ENCODE data around the gene CKB. TPM values are rescaled to one million over a fixed set of nuclear protein-coding genes. Genes with fewer than 3 reads are reported as not detected.

The CKB gene
- total RNA-seq, 2 experiments from 2014 or later, result 5.9 to 6.1 TPM

DNA sequence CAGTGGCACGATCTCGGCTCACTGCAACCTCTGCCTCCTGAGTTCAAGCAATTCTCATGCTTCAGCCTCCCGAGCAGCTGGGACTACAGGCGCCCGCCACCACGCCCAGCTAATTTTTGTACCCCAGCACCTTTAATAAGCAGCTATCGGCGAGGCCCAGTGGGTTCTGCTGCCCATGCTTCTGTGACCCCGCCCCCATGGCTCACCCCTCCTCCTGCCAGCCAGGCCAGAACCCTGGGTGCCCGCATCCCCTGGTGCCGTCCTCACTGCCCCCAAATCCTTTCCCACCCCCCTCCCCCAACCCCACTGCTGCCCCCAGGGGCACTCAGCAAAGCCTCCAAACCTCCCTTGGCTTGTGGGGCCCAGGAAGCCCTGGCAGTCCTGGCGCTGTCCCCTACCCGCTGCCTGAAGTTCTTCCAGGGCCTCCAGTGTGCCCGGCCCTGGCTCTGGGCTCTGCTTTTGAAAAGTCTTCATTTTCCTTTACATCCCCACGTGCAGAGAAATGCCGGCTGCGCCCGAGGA is 25.4 kb upstream of the CKB start:
- POLR2A ChIA-PET, result no interaction called here
- no peak overlapping the region for H3K4me3 Mint-ChIP-seq

DNA sequence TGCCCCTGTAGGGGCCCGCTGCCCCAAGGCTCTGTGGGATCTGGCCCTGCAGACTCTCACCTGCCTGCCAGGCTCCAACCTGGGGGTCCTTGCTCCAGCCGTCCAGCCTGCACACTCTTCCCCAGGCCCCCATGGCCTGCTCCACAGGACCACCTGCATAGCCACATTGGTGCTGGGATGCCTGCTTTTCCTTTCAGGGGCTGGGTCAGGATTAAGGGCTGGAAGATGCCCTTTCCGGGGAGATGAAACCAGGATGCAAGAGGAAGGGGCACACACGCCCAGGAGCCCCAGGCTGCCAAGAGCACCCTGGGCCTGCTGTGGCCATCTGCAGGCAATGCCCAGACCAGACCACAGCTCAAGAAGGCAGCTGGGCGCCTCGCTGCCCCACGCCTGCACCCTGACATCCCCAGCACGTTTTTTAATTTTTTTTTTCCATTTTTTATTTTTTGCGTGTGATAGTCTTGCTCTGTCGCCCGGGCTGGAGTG is 24.9 kb upstream of the CKB start:
- no peaks in the 10 kb centered on the region for H3K36me3 Mint-ChIP-seq
- POLR2A ChIA-PET, result no interaction called here
- H3K9me3 Mint-ChIP-seq, result no peaks in the 10 kb centered on the region
- H3K4me3 Mint-ChIP-seq, result no peak overlapping the region
- CTCF ChIA-PET, result interaction anchor here (0.7 to 6.5 kb wide), 9 partner anchors 10 to 58 kb away, joined by 3 to 63 read pairs (median 4); partner anchors contain the start of gene BAG5
- H3K27ac Mint-ChIP-seq, result no peak overlapping the region
- intact Hi-C loops (cut with micrococcal nuclease), result loop anchor here (2.0 kb wide), 1 partner anchor 29 kb away; no protein-coding TSS in a partner anchor
- no peak for DNase-seq
- H3K4me1 Mint-ChIP-seq (ENCODE audit: low read depth), result no peaks in the 10 kb centered on the region
- H3K27me3 Mint-ChIP-seq, result no peaks in the 10 kb centered on the region

More for the DNA sequence above, 25.4 kb upstream of the CKB start:
- Mint-ChIP-seq H3K27me3 (no peaks in the 10 kb centered on the region), H3K9me3 (no peaks in the 10 kb centered on the region), H3K4me1 (ENCODE audit: low read depth) (no peaks in the 10 kb centered on the region), H3K36me3 (no peaks in the 10 kb centered on the region), H3K27ac (no peak overlapping the region)
- intact Hi-C loops (cut with micrococcal nuclease), result loop anchor here (2.0 kb wide), 1 partner anchor 29 kb away; no protein-coding TSS in a partner anchor
- DNase-seq, result no peak
- CTCF ChIA-PET, result interaction anchor here (0.9 to 6.5 kb wide), 4 partner anchors 11 to 59 kb away, joined by 3 to 63 read pairs (median 4); partner anchors contain the start of gene BAG5

DNA sequence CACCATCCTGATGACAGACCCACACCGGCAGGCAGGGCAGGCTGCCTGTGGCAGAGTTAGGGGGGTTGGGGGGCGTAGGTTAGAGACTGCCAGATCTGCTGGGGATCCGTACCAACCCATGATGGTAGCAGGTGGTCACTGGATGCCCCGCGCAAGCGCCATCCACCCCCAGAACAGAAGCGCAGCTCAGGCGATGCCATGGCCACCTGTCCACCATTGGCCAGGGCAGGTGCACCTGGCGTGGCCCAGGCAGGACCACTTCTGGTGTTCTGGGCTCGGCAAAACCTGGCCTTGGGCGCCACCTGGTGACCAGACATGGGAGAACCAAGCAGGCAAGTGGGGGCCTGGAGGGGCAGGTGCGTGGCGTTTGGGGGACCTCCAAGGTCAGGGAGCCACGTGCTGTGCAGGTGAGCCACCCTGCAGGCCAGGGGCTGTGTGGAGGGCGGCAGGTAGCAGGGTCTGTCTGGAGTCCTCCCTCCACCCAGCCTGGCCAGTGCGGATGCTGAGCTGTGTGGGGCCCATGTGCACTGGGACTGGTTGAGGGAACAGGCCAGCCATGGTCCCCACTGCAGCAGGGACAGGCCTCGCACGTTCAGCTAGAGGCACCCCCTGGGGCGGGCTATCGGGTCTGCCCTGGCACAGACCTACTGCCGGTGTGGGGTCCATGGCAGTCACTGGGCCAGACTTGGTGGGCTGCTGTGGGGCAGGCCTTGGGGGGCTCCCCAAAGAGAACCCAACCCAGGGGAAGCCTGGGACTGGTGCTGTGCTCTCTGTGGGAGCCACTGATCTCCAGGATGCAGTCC is 24.2 kb upstream of the CKB start:
- H3K4me1 Mint-ChIP-seq (ENCODE audit: low read depth), result no peaks in the 10 kb centered on the region
- H3K27me3 Mint-ChIP-seq, result no peaks in the 10 kb centered on the region
- H3K9me3 Mint-ChIP-seq, result no peaks in the 10 kb centered on the region
- intact Hi-C loops (cut with micrococcal nuclease), result loop anchor here (1.0 to 2.0 kb wide), 2 partner anchors 28 to 47 kb away; no protein-coding TSS in a partner anchor
- no peak overlapping the region for H3K4me3 Mint-ChIP-seq
- no peaks in the 10 kb centered on the region for H3K36me3 Mint-ChIP-seq
- POLR2A ChIA-PET, result no interaction called here
- no peak overlapping the region for H3K27ac Mint-ChIP-seq
- DNase-seq, result peak; percentile 76
- CTCF ChIA-PET, result interaction anchor here (0.7 to 6.5 kb wide), 11 partner anchors 10 to 58 kb away, joined by 3 to 63 read pairs (median 4); partner anchors contain the start of gene BAG5

DNA sequence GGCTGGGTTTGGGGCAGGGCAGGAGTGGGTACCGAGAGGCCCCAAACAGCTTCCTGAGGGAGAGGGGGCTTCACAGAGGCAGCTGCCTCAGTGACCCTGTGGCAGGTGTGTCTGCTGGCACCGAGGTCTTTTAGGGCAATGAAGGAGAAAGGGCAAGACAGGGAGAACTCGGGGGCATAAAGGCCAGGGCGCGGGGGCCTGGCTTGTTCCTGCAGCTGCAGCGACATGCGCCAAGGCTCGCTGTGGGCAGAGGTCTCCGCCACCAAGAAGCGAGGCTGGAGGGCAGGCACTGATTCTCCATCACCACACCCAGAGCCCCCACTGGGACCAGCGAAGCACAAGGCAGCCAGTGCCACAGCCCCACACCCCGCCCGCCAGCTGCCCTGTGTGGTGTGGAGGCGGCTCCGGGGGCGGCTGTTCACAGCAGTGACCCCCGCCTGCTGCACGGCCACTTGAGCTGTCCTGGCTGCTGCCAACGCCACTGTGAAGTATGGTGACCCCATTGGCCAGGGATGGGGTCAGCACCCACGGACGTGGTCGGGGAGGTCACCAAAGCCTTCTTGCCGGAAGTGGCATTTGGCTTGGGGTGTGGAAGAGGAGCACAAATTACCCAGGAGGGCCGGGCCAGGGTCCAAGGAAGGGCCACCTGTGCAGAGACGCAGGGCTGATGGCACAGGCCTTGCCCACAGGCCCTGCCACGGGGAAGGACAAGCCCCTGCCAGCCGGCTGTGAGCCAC is 23.5 kb upstream of the CKB start:
- no peak overlapping the region for H3K27ac Mint-ChIP-seq
- ChIA-PET POLR2A (no interaction called here), CTCF (interaction anchor here (1.0 to 6.5 kb wide), 7 partner anchors 9 to 46 kb away, joined by 3 to 63 read pairs (median 5); no protein-coding TSS in a partner anchor)
- DNase-seq, result no peak
- intact Hi-C loops (cut with micrococcal nuclease), result loop anchor here (1.0 to 2.0 kb wide), 2 partner anchors 27 to 46 kb away; no protein-coding TSS in a partner anchor
- no peaks in the 10 kb centered on the region for H3K9me3 Mint-ChIP-seq
- H3K4me1 Mint-ChIP-seq (ENCODE audit: low read depth), result no peaks in the 10 kb centered on the region
- no peaks in the 10 kb centered on the region for H3K36me3 Mint-ChIP-seq
- H3K4me3 Mint-ChIP-seq, result no peak overlapping the region
- H3K27me3 Mint-ChIP-seq, result no peaks in the 10 kb centered on the region

DNA sequence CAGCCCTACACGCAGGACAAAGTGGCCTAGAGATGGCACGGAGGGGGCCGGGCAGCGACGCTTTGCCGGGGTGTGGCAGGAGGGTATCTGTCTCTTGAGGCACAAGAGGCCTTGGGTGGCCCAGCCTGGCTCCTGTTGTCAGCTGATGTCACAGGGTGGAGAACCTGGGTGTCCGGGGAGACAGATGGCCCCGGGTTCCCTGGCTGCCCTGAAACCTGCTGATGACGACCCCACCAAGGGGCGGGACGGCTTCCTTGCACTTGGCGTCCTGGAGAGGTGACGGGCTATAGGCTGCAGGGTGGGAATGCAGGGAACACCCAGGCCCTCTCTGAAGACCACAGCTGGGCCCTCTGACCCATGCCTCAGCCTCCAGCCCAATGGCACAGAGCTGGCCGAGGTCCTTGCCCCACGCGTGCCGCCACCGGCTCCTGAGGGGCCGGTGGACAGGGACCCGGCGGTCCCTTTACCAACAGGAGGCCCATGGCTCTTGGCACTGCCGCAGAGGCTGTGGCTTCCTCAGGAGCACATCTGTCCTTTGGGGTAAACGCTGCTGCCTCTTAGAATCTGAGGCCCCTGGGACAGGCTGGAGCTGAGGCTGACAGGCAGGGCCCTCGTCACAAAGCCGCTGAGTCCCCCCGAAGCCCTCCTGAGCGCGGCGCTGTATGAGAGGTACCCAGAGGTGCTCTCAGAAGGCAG is 22.7 kb upstream of the CKB start:
- ChIA-PET POLR2A (no interaction called here), CTCF (interaction anchor here (1.0 to 6.5 kb wide), 6 partner anchors 9 to 46 kb away, joined by 3 to 63 read pairs (median 6); no protein-coding TSS in a partner anchor)
- Mint-ChIP-seq H3K27ac (no peak overlapping the region), H3K27me3 (no peaks in the 10 kb centered on the region), H3K9me3 (no peaks in the 10 kb centered on the region), H3K4me3 (no peak overlapping the region), H3K4me1 (ENCODE audit: low read depth) (no peaks in the 10 kb centered on the region), H3K36me3 (no peaks in the 10 kb centered on the region)
- intact Hi-C loops (cut with micrococcal nuclease), result no loop called here
- DNase-seq, result no peak

DNA sequence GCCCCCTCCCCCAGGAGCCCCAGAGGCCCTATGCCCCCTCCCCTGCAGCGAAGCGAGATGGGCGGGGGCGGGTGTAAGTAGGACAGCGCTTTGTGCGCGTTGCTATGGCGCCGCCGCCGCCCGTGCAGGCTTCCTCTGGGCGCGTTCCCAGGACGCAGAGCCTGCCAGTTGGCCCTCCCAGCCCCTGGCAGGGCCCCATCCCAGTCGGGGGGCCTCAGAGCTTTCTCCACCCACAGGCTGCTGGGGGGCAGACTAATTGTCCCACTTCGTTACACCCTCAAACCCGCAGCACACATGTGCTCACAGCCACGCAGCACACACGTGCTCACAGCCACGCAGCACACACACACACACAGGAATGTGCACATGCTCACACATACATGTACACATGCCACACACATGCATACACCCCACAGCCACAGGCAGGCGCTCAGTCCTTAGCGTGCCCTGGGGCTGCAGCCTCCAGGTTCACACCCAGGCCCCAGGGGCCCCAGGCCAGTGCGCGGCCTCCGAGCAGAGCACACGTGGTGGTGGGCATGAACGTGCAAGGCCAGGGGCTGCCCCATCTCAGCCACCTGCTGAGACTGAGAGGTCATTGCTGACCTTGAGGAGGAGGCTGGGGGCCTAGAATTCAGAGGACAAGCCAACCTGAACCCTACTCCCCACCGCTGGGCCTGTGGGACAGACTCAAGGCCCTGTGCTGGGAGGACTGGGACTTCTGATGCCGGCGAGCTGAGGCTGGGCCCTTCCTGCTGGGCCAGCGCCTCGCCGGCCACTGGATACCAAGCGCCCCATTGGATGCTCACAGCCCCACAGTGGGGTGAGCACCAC is 22.0 kb upstream of the CKB start:
- intact Hi-C loops (cut with micrococcal nuclease), result no loop called here
- ChIA-PET POLR2A (no interaction called here), CTCF (interaction anchor here (6.5 kb wide), 1 partner anchor 26 kb away, joined by 63 read pairs; no protein-coding TSS in a partner anchor)
- H3K36me3 Mint-ChIP-seq, result no peaks in the 10 kb centered on the region
- no peaks in the 10 kb centered on the region for H3K4me1 Mint-ChIP-seq (ENCODE audit: low read depth)
- no peak for DNase-seq
- H3K9me3 Mint-ChIP-seq, result no peaks in the 10 kb centered on the region
- H3K4me3 Mint-ChIP-seq, result no peak overlapping the region
- H3K27me3 Mint-ChIP-seq, result no peaks in the 10 kb centered on the region
- H3K27ac Mint-ChIP-seq, result no peak overlapping the region

DNA sequence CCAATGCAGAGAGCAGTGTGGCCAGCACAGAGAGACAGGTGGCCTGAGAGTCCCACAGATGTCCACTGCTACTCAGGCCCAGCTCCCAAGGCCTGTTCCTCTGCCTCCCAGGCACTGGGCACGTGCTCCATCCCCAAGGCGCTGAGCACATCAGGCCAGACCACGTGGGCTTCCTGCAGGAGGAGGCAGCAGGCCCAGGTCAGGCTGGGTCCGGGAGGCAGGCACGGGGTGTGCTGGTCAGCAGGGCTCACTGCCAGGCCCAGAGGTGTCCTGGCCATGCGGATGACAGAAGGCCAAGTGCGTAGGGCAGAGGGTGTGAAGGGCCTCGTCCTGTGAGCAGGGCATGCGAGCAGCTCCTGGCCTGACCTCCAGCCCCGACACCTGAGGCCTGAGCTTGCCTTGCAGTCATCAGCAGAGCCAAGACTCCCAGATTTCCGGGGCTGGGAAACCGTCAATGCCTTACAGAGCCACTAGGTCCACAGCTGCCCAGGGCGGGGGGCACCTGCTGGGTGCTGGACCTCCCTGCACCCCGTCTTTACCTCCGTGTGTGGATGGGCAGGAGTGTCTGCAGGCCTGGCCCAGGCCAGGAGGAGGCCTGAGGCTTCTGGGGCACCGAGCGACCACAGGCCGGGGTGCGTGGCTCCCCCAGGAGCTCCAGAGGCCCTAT is 21.2 kb upstream of the CKB start:
- no peak overlapping the region for H3K4me3 Mint-ChIP-seq
- H3K27me3 Mint-ChIP-seq, result no peaks in the 10 kb centered on the region
- no peaks in the 10 kb centered on the region for H3K4me1 Mint-ChIP-seq (ENCODE audit: low read depth)
- DNase-seq, result no peak
- H3K27ac Mint-ChIP-seq, result no peak overlapping the region
- H3K9me3 Mint-ChIP-seq, result no peaks in the 10 kb centered on the region
- intact Hi-C loops (cut with micrococcal nuclease), result no loop called here
- POLR2A ChIA-PET, result no interaction called here
- CTCF ChIA-PET, result interaction anchor here (6.5 kb wide), 1 partner anchor 25 kb away, joined by 63 read pairs; no protein-coding TSS in a partner anchor
- no peaks in the 10 kb centered on the region for H3K36me3 Mint-ChIP-seq

DNA sequence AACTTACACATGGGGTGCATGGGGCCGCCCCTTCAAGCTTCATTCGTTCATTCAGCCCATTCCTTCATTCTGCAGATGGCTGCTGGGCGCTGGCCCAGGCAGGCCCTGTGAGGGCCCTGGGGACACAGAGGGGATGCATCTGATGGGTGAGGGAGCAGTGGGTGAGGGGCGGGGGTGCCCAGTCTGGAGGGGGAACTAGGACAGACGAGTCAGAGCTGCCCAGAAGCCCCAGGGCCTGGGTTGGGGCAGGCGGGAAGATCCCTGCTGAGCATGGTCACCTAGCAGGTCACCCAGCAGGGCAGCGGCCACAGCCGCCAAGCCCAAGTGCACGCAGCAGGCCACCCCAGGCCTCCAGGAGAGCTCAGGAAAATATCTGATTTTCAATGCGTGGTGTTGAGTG is 20.5 kb upstream of the CKB start:
- ChIA-PET POLR2A (no interaction called here), CTCF (interaction anchor here (1.0 to 6.5 kb wide), 2 partner anchors 13 to 24 kb away, joined by 3 to 63 read pairs; no protein-coding TSS in a partner anchor)
- no peaks in the 10 kb centered on the region for H3K4me1 Mint-ChIP-seq (ENCODE audit: low read depth)
- intact Hi-C loops (cut with micrococcal nuclease), result no loop called here
- no peaks in the 10 kb centered on the region for H3K9me3 Mint-ChIP-seq
- H3K27ac Mint-ChIP-seq, result no peak overlapping the region
- H3K27me3 Mint-ChIP-seq, result no peaks in the 10 kb centered on the region
- no peak overlapping the region for H3K4me3 Mint-ChIP-seq
- no peak for DNase-seq
- no peaks in the 10 kb centered on the region for H3K36me3 Mint-ChIP-seq

DNA sequence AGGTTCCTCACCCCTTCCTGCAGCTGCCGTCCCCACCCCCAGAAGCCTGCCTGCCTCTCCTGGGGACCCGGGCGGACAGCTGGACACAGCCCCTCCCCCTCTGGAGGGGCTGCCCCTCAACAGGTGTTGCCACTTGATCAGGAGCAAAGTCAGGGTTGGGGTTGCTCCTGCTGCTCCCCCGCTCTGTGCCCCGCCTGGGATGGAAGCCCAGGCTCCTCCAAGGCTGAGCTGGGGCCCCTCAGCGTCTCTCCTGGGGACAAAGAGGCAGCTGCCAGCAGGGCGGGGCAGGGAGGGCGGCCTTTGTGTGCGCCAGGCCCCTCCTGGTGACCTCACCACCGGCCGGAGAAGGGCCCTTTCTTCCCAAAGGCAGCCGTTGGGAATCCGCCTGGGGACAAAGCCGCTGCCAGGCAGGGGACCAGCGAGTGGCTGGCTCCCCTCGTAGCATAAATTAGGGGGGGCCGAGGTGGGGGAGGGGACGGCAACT is 20.0 kb upstream of the CKB start:
- no peak overlapping the region for H3K27ac Mint-ChIP-seq
- H3K9me3 Mint-ChIP-seq, result no peaks in the 10 kb centered on the region
- DNase-seq, result no peak
- intact Hi-C loops (cut with micrococcal nuclease), result no loop called here
- H3K36me3 Mint-ChIP-seq, result no peaks in the 10 kb centered on the region
- ChIA-PET CTCF (interaction anchor here (1.0 to 6.5 kb wide), 2 partner anchors 13 to 24 kb away, joined by 3 to 63 read pairs; no protein-coding TSS in a partner anchor), POLR2A (no interaction called here)
- no peak overlapping the region for H3K4me3 Mint-ChIP-seq
- H3K27me3 Mint-ChIP-seq, result no peaks in the 10 kb centered on the region
- H3K4me1 Mint-ChIP-seq (ENCODE audit: low read depth), result no peaks in the 10 kb centered on the region

DNA sequence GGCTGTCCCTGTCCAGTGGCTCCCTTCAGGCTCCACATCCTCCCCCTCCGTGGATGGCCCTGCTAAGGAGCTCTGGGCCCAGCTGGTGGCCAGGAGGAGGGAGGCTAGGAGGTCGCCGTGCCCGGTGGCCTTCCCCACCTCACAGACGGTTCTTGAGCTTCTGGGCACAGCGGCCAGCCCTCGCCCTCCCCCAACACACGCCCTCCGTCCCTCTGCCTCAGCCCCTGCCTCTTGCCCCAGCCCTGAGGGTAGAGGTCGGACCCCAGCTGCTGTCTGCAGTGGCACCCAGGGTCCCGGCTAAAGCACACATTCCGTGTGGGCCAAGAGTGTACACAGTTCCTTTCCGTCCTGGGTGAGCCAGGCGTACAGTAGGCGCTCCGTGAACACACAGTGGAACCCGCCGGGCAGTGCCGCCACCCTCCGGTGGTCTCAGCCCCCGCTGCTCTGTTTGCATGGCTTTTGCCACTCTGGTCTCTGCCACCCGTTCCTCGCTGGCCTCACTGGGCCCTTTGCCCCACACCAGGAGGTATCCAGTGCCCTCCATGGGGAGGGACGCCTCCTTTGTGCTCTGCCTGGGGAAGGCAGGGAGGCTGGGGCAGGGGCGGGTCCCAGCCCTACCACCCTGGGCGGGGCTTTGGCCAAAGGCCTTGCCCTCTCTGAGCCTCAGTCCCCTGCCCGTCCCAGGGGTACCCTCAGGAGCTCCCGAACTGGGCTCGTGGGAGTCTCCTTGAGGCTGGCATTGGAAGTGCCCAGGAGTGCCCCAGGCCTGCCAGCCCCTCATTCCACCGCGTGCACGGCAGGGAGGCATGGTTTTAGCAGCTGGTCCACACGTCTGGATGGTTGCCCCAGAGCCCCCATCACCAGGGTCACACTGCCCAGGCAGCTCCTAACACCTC is 19.3 kb upstream of the CKB start:
- Mint-ChIP-seq H3K9me3 (no peaks in the 10 kb centered on the region), H3K36me3 (no peaks in the 10 kb centered on the region), H3K27ac (no peak overlapping the region), H3K4me3 (no peak overlapping the region), H3K4me1 (ENCODE audit: low read depth) (no peaks in the 10 kb centered on the region), H3K27me3 (no peaks in the 10 kb centered on the region)
- DNase-seq, result no peak
- POLR2A ChIA-PET, result no interaction called here
- intact Hi-C loops (cut with micrococcal nuclease), result no loop called here
- CTCF ChIA-PET, result interaction anchor here (1.0 kb wide), 1 partner anchor 12 kb away, joined by 3 read pairs; no protein-coding TSS in a partner anchor
